Tibial nerve (tissue), 4 donors: ENCODE measurements around the gene PRKCB. TPM values are rescaled to one million over a fixed set of nuclear protein-coding genes. Genes with fewer than 3 reads are reported as not detected.

Source experiments
- DNase-seq, 2 donors: peaks; one replicate each; pipeline ENCODE4 v3.0.0-alpha.2; 2019; ENCODE audit warnings: low spot score in 2 of 2
- H3K27ac ChIP-seq, 4 donors: fragments of 200-600 bp; sonication (generic) in 3 of 4; one replicate each; pipeline ENCODE4 v1.5.1; 2017 to 2019; ENCODE audit warnings: mild to moderate bottlenecking in 1 of 4
- H3K27me3 ChIP-seq, 2 donors: fragments of 200-600 bp; sonication (generic) in 1 of 2; one replicate each; pipeline versions ENCODE4 v1.5.1 to v1.6.0; 2017 to 2019
- H3K36me3 ChIP-seq, 3 donors: fragments of 200-600 bp; sonication (generic); one replicate each; pipeline ENCODE4 v1.5.1; 2018 to 2019
- H3K4me1 ChIP-seq, 4 donors: fragments of 200-600 bp; sonication (generic) in 3 of 4; one replicate each; pipeline ENCODE4 v1.5.1; 2017 to 2019
- H3K4me3 ChIP-seq, 4 donors: fragments of 200-600 bp; sonication (generic) in 3 of 4; one replicate each; pipeline ENCODE4 v1.5.1; 2017 to 2019; ENCODE audit warnings: mild to moderate bottlenecking in 1 of 4, moderate library complexity in 1 of 4
- H3K9me3 ChIP-seq, 4 donors: fragments of 200-600 bp; sonication (generic) in 3 of 4; one replicate each; pipeline ENCODE4 v1.5.1; 2017 to 2019
- EP300 ChIP-seq, 2 donors: sonication (generic); formaldehyde crosslinking; IDR thresholded peaks; one replicate each; pipeline ENCODE4 v1.6.1; 2017; ENCODE audit warnings: antibody characterized with exemption in 2 of 2, mild to moderate bottlenecking in 1 of 2
- POLR2A ChIP-seq, 2 donors: fragments of 450-650 bp; IDR thresholded peaks; one replicate each; pipeline ENCODE4 v1.6.1; 2017; ENCODE audit warnings: antibody characterized with exemption in 2 of 2, mild to moderate bottlenecking in 2 of 2, moderate library complexity in 2 of 2
- WGBS, 2 donors: methylation state at CpG; one replicate each; pipeline ENCODE4 v1.1.5; 2018; 5-methylcytosine and 5-hydroxymethylcytosine counted together
- total RNA-seq, 4 donors: library from RNA; depleted of rRNA; stranded (reverse); fragments of >200 nt; gene quantifications; one replicate each; pipeline ENCODE4 v1.1.0, GENCODE V29; 2016
- TF ChIP-seq, protein P1 (sequence below), 5 experiments: fragments of 200-600 bp in 3 of 5; fragments of 450-650 bp in 2 of 5; sonication (generic) in 3 of 5; IDR thresholded peaks; one replicate each; pipeline ENCODE4 v1.5.1; 2016 to 2019; ENCODE audit warnings: antibody characterized with exemption in 5 of 5, mild to moderate bottlenecking in 3 of 5, moderate library complexity in 2 of 5

PRKCB gene
- total RNA-seq, 4 donors from 2014 or later = 2.7 to 6.9 (median 4.3) TPM

- DNase-seq = no peak
- H3K4me1 ChIP-seq = no peaks in the 10 kb centered on the region
- 74 to 81% methylated on average over 6 of the region's 6 CpGs for WGBS, 2 donors
These were observed 132.4 kb downstream of the PRKCB start for GRCh38 chr16:23968176-23968575.

GRCh38 chr16:23969468-23970297, 133.9 kb downstream of the PRKCB start:
- no peaks in the 10 kb centered on the region for H3K36me3 ChIP-seq
- H3K27me3 ChIP-seq = no peaks in the 10 kb centered on the region
- H3K4me1 ChIP-seq = no peaks in the 10 kb centered on the region
- H3K9me3 ChIP-seq = no peaks in the 10 kb centered on the region
- H3K27ac ChIP-seq = no peak overlapping the region
- 74 to 80% methylated on average over 6 of the region's 6 CpGs for WGBS, 2 donors
- DNase-seq = no peak
- H3K4me3 ChIP-seq = no peak overlapping the region
- TF ChIP-seq, protein P1, sequence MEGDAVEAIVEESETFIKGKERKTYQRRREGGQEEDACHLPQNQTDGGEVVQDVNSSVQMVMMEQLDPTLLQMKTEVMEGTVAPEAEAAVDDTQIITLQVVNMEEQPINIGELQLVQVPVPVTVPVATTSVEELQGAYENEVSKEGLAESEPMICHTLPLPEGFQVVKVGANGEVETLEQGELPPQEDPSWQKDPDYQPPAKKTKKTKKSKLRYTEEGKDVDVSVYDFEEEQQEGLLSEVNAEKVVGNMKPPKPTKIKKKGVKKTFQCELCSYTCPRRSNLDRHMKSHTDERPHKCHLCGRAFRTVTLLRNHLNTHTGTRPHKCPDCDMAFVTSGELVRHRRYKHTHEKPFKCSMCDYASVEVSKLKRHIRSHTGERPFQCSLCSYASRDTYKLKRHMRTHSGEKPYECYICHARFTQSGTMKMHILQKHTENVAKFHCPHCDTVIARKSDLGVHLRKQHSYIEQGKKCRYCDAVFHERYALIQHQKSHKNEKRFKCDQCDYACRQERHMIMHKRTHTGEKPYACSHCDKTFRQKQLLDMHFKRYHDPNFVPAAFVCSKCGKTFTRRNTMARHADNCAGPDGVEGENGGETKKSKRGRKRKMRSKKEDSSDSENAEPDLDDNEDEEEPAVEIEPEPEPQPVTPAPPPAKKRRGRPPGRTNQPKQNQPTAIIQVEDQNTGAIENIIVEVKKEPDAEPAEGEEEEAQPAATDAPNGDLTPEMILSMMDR (IDR thresholded peaks at IDR 0.05) = no peak
- TF ChIP-seq POLR2A (IDR thresholded peaks at IDR 0.05) (no peak), EP300 (IDR thresholded peaks at IDR 0.05) (no peak)

More at GRCh38 chr16:23968176-23968575, 132.4 kb downstream of the PRKCB start:
- Histone ChIP-seq H3K4me3 (no peak overlapping the region), H3K9me3 (no peaks in the 10 kb centered on the region), H3K27me3 (no peaks in the 10 kb centered on the region), H3K27ac (no peak overlapping the region), H3K36me3 (no peaks in the 10 kb centered on the region)
- no peak for TF ChIP-seq EP300 (IDR thresholded peaks at IDR 0.05)
- no peak for TF ChIP-seq POLR2A (IDR thresholded peaks at IDR 0.05)
- TF ChIP-seq, protein P1 (IDR thresholded peaks at IDR 0.05) = no peak

DNA sequence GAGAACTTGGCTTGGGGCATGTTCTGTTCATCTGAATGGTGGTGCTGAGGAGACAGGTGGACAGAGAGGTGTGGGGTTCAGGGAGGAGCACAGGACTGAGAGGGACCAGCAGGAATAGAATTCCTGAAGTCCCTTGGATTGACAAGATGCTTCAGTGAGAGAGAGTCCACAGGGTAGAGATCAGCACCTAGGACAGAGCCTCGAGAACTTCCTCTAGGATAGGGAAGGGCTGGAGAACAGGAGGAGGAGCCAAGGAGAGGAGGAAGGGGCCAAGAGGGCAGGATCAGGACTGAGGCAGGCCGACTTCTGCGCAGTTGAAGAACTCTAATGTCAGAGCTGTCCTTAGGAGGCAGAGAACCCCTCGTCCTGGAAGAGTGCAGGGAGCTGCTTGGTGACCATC, 138.4 kb downstream of the PRKCB start:
- H3K4me3 ChIP-seq = no peak overlapping the region
- no peaks in the 10 kb centered on the region for H3K4me1 ChIP-seq
- DNase-seq = no peak
- TF ChIP-seq, protein P1 (IDR thresholded peaks at IDR 0.05) = no peak
- no peak for TF ChIP-seq EP300 (IDR thresholded peaks at IDR 0.05)
- no peak for TF ChIP-seq POLR2A (IDR thresholded peaks at IDR 0.05)
- no peaks in the 10 kb centered on the region for H3K36me3 ChIP-seq
- H3K9me3 ChIP-seq = no peaks in the 10 kb centered on the region
- WGBS, 2 donors = 27 to 37% methylated on average over 4 of the region's 4 CpGs
- H3K27ac ChIP-seq = no peak overlapping the region
- H3K27me3 ChIP-seq = no peaks in the 10 kb centered on the region

DNA sequence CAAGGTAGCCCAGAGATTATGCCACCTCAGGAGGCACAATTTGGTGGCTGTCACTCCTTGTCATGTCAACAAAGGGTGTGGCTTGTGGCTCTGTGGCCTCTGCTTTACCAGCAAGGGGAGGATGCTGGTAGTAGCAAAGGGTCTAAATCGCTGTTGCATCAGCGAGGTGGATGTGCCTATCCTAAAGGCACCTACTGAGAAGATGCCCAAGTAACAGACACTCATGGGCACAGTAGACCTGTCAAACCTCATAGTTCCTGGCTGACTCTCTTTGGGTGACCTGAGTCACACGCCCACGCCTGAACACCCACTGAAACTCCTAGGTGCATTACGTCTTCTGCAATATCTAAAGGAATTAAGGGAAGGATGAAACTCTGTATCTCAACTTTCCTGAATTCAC, 139.5 kb downstream of the PRKCB start:
- no peaks in the 10 kb centered on the region for H3K36me3 ChIP-seq
- no peaks in the 10 kb centered on the region for H3K27me3 ChIP-seq
- H3K4me3 ChIP-seq = no peak overlapping the region
- no peaks in the 10 kb centered on the region for H3K4me1 ChIP-seq
- DNase-seq = no peak
- no peaks in the 10 kb centered on the region for H3K9me3 ChIP-seq
- WGBS, 2 donors = 83 to 93% methylated on average over 5 of the region's 5 CpGs
- TF ChIP-seq, protein P1 (IDR thresholded peaks at IDR 0.05) = no peak
- TF ChIP-seq EP300 (IDR thresholded peaks at IDR 0.05) (no peak), POLR2A (IDR thresholded peaks at IDR 0.05) (no peak)
- H3K27ac ChIP-seq = no peak overlapping the region

GRCh38 chr16:23976091-23976490, 140.3 kb downstream of the PRKCB start:
- TF ChIP-seq EP300 (IDR thresholded peaks at IDR 0.05) (no peak), POLR2A (IDR thresholded peaks at IDR 0.05) (no peak)
- TF ChIP-seq, protein P1 (IDR thresholded peaks at IDR 0.05) = no peak
- WGBS, 2 donors = 85 to 89% methylated on average over 5 of the region's 5 CpGs
- H3K36me3 ChIP-seq = no peaks in the 10 kb centered on the region
- no peak overlapping the region for H3K27ac ChIP-seq
- H3K9me3 ChIP-seq = no peaks in the 10 kb centered on the region
- no peaks in the 10 kb centered on the region for H3K4me1 ChIP-seq
- DNase-seq = no peak
- H3K4me3 ChIP-seq = no peak overlapping the region
- no peaks in the 10 kb centered on the region for H3K27me3 ChIP-seq
